ENCODE results near the gene EIF4B.
A peak's percentile ranks its signal among the peaks of the same experiment; 100 is the strongest.

The EIF4B gene

GRCh38 chr12:53070877-53071492 lies 64.7 kb downstream of the EIF4B start:
- no peak for DNase-seq (ENCODE audit: low read depth)

DNA sequence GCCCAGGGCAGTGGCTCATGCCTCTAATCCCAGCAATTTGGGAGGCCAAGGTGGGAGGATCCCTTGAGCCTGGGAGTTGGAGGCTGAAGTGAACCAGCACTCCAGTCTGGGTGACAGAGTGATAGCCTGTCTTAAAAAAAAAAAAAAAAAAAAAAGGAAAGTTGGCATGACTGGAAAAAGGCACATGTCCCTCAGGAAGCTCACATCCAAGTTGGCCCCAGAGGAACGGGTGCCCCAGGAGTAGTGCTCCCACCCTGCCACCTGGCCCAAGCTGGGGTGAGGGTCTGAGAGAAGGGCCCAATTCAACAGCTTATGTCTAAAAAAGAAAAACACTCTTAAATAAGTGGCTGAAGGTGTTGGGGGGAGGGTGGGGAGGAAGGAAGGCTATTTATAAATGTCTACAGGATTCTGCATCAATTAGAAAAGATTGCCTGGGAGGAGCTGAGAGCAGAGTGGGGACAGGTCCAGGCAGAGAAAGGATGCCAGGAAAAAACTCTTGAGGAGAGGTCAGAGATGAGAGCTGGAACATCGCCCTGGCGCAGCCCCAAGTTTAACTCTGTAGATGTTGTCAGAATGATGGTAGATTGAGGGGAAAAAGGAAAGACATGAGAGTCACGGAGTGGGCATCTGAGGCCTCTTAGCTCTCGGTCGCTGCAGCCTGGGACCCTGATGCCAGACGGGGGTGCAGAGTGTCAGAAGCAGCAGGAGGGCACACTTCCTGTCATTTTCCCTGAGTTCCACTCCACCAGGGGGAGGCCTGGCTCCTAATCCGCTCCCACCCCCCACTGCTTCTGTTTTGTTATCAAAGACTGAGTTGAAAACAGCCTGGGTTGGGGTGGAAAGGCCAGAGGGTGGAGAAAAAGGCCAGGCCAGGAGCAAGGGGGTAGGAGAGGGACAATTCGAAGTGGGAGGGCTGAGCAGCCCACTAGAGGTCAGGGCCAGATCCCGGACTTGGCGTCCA lies 65.6 kb downstream of the EIF4B start:
- no peak for DNase-seq (ENCODE audit: low read depth)

GRCh38 chr12:53073881-53074280 lies 67.6 kb downstream of the EIF4B start:
- no peak for DNase-seq (ENCODE audit: low read depth)

DNA sequence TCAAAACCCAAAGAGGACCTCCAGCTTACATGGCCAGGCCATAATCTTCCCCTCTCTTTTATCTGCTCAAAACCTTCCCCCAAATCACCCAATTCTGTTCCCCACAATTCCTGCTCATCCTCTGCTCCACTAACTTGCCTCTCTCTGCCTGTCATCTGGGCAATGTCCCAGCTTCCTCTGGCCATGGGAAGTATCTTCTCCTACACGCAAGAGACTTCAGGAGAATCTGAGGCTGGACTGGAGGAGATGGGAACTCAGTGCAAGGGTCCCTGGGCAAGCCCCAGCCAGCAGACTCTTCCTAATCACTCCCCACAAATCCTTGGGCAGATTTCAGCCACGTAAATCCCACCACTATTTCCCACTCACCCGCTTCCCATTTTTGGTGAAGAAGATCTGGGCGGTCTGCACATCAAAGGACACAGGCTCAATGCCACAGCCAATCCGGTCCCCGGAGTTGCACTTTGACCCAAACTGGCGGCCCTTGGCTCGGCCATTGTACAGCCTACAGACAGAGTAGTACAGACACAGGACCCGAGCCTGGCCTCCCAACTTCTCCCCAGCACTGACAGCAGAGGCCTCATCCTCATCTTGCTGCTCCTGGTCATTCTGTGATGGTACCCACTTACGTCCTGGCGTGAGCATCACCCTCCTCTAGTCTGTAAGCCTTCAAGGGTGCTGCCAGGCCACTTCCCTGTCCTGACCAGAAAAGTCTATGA lies 68.2 kb downstream of the EIF4B start:
- DNase-seq (ENCODE audit: low read depth): no peak

DNA sequence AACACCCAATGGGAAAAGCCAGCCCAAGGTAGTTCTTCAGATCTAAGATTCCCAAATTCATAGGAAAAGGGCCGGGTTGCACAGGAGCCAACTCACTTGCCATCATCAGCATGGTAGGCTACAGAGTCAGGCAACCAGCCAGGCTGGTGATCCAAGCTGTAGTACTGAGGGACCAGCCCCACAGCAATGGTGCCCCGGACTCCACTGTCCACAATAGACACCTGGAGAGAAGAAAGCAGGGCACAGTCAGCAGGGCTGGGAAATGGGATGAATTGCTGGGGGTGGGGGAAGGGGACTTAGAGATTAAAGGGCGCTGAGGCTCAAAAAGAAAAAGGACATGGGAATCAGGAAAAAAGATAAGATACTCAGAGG lies 68.7 kb downstream of the EIF4B start:
- DNase-seq (ENCODE audit: low read depth): no peak

DNA sequence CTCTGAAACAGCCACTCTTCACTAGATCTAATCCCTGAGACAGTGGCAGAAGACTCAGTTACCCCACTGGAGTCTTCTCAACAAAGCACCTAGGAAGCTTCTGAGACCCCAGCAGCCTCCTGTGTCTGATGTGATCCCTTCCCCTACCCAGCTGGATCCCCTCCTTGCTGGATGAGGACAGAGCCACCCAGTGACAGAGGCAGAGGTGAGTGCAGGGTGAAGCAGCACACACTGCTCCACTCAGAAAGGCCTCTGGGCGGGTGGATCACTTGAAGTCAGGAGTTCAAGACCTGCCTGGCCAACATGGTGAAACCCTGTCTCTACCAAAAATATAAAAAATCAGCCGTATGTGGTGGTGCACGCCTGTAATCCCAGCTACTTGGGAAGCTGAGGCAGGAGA lies 70.2 kb downstream of the EIF4B start:
- no peak for DNase-seq (ENCODE audit: low read depth)

GRCh38 chr12:53077030-53077429 lies 70.8 kb downstream of the EIF4B start:
- DNase-seq (ENCODE audit: low read depth): no peak

GRCh38 chr12:53078425-53079225 lies 72.4 kb downstream of the EIF4B start:
- DNase-seq (ENCODE audit: low read depth): peak; percentile 27

DNA sequence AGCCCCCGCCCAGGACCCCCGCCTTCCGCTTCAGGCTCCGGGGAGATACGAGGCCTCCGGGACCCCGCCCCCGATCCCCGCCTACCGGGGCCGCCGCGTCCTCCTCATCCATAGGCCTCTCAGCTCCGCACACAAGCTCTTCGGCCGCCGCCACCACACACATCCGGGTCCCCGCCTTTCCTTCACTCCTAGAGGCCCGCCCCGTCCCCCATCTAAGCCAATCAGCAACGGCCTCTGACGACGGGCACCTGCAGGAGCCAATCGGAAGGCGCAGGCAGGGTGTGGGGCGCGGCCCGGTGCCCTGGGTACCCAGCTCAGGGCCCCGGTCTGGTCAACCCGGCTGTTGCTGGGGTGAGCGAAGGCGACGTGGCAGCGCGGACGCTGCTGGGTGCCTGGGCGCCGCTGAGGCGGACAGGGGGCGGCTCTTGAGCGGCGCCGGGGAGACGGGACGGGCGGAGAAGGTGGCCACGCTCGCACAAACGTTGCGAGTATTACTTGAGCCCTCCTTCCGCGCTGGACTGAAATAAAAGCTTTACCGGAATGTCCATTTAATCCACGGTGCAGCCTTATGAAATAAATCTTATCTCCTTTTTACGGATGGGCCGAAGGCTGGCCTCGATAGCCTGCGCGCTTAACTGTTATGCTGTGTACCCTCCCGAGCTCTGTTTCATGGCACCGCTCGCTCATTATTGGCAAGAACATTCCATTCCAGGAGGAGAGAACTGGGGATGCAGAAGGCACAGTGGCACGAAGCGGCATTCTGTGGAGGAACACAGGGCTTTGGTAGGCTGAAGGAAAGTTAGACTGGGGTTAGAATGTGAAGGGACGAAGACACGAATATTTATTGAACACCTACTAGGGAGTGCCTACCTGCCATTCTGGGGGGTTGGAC lies 73.2 kb downstream of the EIF4B start, which contains the start of gene SPRYD3:
Gene SPRYD3, minus strand, starts transcription at position 165 of the 892 bp plus-strand sequence. Its CDS starts 57 bp downstream, at position 108.
- DNase-seq (ENCODE audit: low read depth): peak; percentile 96

GRCh38 chr12:53082637-53083175 lies 76.5 kb downstream of the EIF4B start:
- no peak for DNase-seq (ENCODE audit: low read depth)

DNA sequence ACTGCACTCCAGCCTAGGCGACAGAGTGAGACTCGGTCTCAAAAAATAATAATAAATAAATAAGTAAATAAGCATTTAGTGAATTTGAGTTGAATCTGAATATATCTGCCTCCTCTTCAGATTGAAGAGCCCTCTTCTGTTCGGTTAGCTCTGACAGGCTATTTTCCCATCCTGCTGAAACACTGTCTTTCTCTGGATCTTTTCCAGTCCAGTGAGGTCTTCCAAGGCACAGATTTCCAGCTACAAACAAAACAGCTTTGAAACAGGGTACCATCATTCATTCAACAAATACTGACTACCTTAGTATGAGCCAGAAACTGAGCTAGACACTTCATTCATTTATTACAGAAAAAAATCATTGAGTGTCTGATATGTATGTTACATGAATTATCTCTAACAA lies 80.1 kb downstream of the EIF4B start:
- DNase-seq (ENCODE audit: low read depth): no peak

GRCh38 chr12:53090105-53090504 lies 83.8 kb downstream of the EIF4B start:
- no peak for DNase-seq (ENCODE audit: low read depth)

DNA sequence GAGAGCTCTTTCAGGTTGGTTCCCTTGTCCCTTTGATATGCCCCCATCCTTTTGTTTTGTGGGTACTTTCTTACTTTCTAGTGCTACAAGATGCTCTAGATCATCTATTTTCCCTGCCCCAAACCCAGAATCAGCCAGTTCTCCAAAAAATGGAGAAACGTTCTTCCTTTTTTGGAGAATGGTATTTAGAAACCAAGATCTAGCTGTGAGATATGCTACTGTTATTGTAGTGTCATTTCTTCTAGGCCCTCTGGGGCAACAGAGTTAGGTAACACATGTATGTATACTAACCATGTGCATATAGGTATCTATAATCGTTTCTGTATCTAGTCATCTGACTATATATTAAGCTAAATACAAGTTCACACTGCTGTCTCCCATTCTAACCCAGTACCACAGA lies 84.3 kb downstream of the EIF4B start:
- no peak for DNase-seq (ENCODE audit: low read depth)

DNA sequence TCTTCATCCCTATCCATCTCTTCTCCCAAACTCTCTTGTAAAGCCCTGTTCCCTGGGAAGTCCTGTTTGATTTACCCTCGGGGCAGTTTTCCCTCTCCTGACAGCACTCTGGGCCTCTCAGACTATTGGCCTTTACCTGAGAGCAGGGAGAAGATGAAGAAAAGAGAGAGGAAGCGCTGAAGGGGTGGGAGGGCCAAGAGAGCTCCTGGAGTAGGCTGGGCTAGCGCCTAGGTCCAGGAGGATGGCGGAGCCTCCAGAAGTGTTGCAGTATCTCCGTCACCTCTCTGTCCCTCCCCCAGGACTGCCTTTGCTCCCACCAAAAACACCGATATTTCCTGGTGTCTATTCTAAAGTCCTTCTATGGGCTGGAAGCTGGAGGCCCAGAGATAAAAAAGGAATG lies 85.5 kb downstream of the EIF4B start:
- no peak for DNase-seq (ENCODE audit: low read depth)

Measured in activated T-cell treated with anti-CD3 and anti-CD28 coated beads for 24 hours (primary cell).